Endothelial cell of hepatic sinusoid (primary cell): ENCODE measurements around the gene BTN3A1.
"Not testable (repeated sequence)": the region's sequence is repeated elsewhere in the genome, so short reads cannot be mapped to it uniquely, and the experiment has no call there.

Source experiments
- in situ Hi-C: cut with HindIII; loops from 2 replicates; pipeline ENCODE4 v1.10.0; 2017; ENCODE audit warnings: low sequenced_read_pairs

The BTN3A1 gene

DNA sequence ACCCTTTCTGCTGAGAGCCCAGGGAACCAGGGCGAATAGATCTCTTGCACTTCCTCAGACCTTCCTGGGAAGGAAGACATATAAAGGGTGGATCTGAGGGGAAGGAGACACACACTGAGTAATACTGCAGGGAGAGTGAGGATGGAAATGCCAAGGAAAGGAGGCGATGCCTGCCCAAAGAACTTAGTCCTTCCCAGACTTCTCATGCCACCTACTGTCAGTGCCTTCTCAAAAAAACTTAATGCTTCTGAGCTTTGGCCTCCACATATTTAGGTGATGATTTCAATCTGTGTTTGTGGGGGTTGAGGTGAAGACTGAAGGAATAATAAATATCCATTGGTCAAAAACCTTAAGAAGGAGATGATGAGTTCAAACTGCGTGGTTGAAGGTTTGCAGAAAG is 9.7 kb downstream of the BTN3A1 start:
- in situ Hi-C loops = no loop called here

- in situ Hi-C loops = no loop called here
Observed at GRCh38 chr6:26412228-26412627, 10.2 kb downstream of the BTN3A1 start.

GRCh38 chr6:26412954-26413353 is 10.9 kb downstream of the BTN3A1 start:
- in situ Hi-C loops = no loop called here

DNA sequence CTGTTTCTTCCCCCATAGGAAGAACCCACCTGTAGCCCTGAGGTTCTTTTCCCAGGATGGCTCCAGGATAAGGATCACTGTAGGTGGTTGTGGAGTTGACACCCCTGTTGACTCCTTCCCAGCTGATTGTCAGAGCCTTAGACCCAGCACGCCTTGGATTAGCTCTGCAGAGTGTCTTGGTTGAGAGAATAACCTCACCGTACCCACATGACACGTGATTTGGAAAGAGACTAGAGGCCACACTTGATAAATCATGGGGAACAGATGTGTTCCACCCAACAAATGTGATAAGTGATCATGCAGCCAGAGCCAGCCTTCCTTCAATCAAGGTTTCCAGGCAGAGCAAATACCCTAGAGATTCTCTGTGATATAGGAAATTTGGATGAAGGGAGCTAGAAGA is 12.2 kb downstream of the BTN3A1 start:
- in situ Hi-C loops = no loop called here

DNA sequence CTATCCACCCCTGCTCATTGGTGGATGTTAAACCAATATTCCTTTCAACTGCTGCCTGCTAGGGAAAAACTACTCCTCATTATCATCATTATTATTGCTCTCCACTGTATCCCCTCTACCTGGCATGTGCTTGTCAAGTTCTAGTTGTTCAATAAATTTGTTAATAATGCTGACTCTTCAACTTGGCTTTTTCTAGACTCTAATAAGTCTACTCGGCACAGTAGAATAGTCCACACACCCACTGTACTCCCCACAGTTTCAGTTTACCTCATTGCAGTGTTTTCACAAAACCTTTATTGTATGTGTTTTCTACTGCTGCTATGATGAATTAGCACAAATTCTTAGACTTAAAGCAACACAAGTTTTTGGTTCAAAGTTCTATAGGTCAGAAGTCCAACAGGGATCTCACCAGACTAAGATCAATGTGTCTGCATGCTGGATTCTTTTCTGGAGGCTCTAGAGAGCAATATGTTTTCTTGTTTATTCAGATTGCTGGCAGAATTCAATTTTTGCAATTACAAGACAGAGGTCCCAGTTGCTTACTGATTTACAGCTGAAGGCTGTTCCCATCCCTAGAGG is 13.1 kb downstream of the BTN3A1 start:
- in situ Hi-C loops = no loop called here

- in situ Hi-C loops = no loop called here
Observed at GRCh38 chr6:26415791-26416190, 13.7 kb downstream of the BTN3A1 start.

DNA sequence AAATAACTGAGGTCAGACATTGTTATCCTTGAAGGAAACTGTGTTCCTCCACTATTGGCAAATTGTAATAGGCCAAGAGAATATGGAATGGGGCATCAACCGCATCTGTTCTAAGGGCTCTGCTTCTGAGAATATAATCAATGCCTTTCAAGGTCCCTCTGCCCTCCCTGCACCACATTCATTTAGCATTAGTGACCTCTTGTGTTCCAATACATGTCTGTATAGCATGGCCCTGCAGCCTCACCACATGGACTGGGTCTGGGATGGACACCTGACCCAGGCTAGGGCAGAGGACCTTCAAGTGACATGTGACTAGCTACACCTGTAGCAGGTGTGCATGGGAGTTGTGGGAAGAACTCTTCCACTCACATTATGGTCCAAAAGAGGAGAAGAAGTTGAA is 14.2 kb downstream of the BTN3A1 start:
- in situ Hi-C loops = no loop called here

DNA sequence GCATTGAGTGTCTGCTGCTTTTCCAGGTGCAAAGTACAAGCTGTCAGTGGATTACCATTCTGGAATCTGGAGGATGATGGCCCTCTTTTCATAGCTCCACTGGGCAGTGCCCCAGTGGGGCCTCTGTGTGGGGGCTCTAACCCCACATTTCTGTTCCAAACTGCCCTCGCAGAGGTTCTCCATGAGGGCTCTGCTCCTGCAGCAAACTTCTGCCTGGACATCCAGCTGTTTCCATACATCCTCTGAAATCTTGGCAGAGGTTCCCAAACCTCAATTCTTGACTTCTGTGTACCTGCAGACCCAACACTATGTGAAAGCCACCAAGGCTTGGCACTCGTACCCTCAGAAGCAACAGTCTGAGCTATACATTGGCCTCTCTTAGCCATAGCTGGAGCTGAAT is 16.0 kb downstream of the BTN3A1 start:
- in situ Hi-C loops = not testable (repeated sequence)

- in situ Hi-C loops = not testable (repeated sequence)
Observed at GRCh38 chr6:26418795-26419194, 16.7 kb downstream of the BTN3A1 start.

DNA sequence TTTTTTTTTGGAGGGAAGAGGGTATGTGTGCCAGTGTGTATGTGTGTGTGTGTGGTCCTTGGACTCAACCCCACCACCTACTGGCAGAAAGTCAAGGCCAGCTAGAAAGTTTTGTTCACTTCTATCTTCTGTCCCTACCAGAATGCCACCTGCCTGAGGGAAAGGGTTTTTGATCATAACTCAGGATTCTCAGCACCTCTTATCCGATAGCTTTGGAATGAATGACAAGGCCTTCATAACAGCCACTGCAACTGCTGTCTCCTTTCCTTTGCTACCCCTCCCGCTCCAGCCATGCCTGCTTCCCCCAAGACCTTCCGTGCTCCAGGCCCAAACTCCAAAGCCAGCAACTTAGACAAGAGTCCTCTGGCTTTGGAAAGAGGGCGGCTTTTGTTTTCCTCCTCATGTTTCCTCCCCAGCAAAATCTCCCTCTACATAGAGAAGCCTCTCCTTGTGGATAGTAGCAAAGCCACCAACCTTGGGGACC is 18.7 kb downstream of the BTN3A1 start:
- in situ Hi-C loops = no loop called here

DNA sequence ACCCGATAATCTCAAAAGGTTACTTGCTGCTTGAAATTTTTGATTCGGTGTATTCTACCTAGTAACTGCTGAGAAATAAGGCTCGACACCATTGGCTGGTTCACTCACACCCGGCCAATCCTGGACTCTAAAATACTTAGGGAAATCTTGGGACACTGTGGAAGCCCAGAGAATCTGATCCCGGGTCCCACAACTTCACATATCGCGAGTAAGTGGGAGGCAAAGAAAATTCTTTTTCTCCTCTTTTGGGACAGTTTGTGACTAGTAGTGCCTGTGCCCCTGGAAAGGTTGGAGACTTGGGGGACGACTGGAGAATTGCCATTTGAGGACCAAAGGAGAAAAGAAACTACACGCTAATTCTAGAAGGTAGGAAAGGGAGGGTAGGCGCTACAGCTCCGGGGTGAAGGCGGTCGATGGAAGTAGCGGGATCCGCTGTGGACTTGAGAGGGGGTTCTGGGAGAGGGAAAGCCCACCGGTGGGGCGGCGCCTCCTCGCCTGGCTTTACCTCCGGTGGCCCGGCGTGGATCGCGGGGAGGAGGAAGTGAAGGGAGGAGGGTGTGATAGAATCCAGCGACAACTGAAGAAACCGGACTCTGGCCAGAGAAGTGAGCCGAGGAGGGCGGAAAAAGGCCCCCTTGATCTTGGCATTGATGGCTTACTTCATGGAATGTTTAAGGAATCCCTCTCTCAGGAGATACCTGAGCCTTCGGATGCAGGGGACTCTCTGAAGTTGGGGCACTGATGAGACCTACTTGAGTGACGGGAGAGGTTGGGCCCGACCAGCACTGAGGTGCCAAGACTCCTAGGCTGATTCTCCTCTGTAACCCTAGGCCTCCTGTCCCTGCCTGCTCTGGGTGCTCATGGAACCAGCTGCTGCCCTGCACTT is 19.4 kb downstream of the BTN3A1 start:
- in situ Hi-C loops = no loop called here

DNA sequence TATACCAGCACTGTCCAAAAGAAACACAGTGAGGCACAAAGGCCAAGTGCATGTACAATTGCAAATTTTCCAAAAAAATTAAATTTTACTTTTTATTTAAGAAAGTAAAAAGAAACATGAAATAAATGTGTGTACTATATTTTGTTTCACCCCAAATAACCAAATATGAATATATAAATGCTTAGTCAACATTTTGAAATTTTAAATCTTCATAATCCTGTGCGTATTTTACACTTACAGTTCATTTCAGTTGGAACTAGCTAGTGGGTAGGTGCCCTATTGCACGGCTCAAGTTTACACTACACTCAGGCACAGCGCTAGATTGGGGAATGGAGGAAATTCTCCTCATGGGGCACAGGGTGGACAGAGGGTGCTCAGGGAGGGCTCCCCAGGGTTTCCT is 20.3 kb downstream of the BTN3A1 start:
- in situ Hi-C loops = no loop called here

DNA sequence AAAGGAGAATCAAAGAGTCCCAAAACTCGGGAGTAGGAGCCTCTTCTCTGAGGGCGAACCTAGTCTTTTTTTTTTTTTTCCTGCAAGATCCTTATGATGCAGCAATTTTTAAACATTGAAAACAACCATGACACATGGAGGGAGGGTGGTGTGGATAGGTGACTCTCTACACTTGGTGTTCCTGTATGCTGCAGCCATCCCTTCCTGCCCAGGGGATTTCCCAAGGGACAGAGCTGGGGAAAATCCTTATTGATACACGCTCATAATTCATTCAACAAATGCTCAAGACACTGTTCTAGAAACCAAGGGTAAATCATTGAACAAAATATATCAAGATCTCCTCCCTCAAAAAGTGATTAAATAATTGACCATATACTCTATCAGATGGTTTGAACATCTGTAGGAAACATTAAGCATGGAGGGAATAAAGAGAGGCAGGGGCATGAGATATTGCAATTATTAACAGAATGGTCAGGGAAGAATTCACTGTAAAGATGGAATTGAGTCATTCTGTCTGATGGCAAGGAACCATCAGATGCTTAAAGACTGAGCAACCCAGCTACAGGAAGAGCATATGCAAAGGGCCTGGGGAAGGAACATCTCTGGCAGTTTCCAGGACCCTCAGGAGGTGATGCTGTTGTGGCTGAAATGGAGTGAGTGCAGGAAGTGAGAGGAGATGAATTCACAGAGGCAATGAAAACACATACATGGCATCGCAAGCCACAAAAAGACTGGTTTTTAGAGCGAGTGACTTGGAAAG is 24.8 kb downstream of the BTN3A1 start:
- in situ Hi-C loops = no loop called here

GRCh38 chr6:26427451-26427809 is 25.4 kb downstream of the BTN3A1 start:
- in situ Hi-C loops = no loop called here

GRCh38 chr6:26428206-26428605 is 26.1 kb downstream of the BTN3A1 start:
- in situ Hi-C loops = no loop called here

DNA sequence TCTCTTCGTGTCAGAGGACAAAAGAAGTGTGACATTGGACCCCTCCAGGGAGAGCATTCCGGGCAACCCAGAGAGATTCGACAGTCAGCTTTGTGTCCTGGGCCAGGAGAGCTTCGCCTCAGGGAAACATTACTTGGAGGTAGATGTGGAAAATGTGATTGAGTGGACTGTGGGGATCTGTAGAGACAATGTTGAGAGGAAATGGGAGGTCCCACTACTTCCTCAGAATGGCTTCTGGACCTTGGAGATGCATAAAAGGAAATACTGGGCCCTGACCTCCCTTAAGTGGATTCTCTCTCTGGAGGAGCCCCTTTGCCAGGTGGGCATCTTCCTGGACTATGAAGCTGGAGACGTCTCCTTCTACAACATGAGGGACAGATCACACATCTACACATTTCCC is 28.7 kb downstream of the BTN3A1 start:
- in situ Hi-C loops = no loop called here

DNA sequence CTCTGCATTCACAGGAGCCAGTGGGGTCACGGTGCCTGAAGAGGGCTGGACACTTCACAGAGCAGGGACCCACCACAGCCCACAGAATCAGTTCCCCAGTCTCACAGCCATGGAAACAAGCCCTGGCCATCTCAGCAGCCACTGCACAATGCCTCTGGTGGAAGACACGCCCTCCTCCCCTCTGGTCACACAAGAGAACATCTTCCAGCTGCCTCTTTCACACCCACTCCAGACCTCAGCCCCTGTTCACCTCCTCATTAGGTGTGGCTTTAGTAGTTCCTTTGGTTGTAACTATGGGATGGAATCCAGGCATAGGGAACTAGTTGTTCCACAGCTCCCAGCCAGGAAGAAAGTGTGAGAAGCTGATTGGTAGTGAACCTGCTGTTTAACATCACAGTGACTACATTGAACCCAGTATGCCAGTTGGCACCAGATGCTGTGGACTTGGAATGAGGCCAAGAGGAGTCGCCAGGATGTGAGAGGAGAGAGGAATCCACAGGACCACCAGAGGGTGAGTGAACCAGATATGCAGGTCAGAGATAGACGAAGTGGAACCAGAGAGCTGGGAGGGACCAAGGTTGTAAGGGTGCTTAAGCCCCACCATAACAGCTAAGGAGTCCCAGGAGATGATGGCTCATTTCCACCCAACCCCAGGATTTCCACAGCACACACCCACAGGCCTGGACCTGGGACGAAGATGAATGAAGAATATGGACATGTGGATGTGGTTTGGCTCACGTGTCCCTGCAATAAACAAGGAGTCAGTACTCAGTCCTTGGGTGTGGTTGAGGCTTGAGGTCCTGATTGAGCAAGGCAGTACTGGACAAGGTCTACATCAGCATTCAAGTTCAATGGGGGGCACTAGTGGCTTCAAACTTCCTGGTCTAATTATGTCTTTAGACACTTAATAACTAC is 29.4 kb downstream of the BTN3A1 start:
- in situ Hi-C loops = no loop called here

DNA sequence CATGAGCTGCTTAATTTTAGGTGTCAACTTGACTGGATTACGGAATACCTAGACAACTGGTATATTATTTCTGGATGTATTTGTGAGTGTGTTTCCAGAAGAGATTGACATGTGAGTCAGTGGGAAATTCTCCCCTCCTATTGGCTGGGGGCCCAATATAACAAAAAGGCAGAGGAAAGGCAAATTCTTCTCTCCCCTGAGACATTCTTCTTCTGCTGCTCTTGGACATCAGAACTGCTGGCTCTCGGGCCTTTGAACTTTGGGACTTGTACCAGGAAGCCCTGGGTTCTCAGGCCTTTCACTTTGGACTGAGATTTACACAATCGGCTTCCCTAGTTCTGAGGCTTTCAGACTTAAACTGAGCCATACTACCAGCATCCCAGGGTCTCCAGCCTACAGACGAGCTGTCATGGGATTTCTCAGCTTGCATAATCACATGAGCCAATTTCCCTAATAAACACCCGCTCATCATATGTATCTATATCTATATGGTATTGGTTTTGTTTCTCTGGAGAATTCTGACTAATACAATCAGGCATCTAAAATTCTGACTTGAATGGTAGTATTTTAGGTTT is 30.6 kb downstream of the BTN3A1 start:
- in situ Hi-C loops = no loop called here

GRCh38 chr6:26433680-26434079 is 31.6 kb downstream of the BTN3A1 start:
- in situ Hi-C loops = not testable (repeated sequence)

GRCh38 chr6:26436018-26436417 is 33.9 kb downstream of the BTN3A1 start:
- in situ Hi-C loops = loop anchor here (5.0 kb wide), 1 partner anchor 66 kb away; the partner anchor contains the start of gene BTN1A1
